ENCODE results near the gene HLCS. TPM values are rescaled to one million over a fixed set of nuclear protein-coding genes. Genes with fewer than 3 reads are reported as not detected.

The HLCS gene
- total RNA-seq, 1 donor from 2014 or later, result 25.0 TPM

GRCh38 chr21:36968414-36968813 lies 1.9 kb upstream of the HLCS start:
- no peak overlapping the region for H3K4me2 ChIP-seq
- H3K9me3 ChIP-seq (ENCODE audit: low read depth), result no peaks in the 10 kb centered on the region
- no peaks in the 10 kb centered on the region for H3K9me3 Mint-ChIP-seq
- peaks cover 15% of the 10 kb centered on the region for H3K4me1 Mint-ChIP-seq
- no peak overlapping the region for H3K4me3 ChIP-seq
- DNase-seq (ENCODE audit: low spot score), result no peak
- no peak overlapping the region for H3K4me3 Mint-ChIP-seq
- H4K20me1 ChIP-seq (ENCODE audit: low read depth), result no peaks in the 10 kb centered on the region
- peaks cover 28% of the 10 kb centered on the region for H3F3A ChIP-seq (ENCODE audit: low read depth)
- peaks cover 4% of the 10 kb centered on the region for H3K27me3 Mint-ChIP-seq (ENCODE audit: insufficient read depth, low read depth)
- H3K4me1 ChIP-seq, result no peaks in the 10 kb centered on the region
- H3K36me3 ChIP-seq, result no peaks in the 10 kb centered on the region
- no peaks in the 10 kb centered on the region for H3K27me3 ChIP-seq
- no peak overlapping the region for H3K27ac ChIP-seq
- TF ChIP-seq CTCF (IDR thresholded peaks at IDR 0.05) (no peak), EZH2phosphoT487 (IDR thresholded peaks at IDR 0.05) (no peak), EZH2 (IDR thresholded peaks at IDR 0.05) (no peak)
- no peak overlapping the region for H3K9ac ChIP-seq
- peaks cover 14% of the 10 kb centered on the region for H3K36me3 Mint-ChIP-seq
- H3K27ac Mint-ChIP-seq, result no peak overlapping the region
- H2AFZ ChIP-seq (replicated peaks), result no peak overlapping the region
- H3K79me2 ChIP-seq (ENCODE audit: low read depth), result no peaks in the 10 kb centered on the region

DNA sequence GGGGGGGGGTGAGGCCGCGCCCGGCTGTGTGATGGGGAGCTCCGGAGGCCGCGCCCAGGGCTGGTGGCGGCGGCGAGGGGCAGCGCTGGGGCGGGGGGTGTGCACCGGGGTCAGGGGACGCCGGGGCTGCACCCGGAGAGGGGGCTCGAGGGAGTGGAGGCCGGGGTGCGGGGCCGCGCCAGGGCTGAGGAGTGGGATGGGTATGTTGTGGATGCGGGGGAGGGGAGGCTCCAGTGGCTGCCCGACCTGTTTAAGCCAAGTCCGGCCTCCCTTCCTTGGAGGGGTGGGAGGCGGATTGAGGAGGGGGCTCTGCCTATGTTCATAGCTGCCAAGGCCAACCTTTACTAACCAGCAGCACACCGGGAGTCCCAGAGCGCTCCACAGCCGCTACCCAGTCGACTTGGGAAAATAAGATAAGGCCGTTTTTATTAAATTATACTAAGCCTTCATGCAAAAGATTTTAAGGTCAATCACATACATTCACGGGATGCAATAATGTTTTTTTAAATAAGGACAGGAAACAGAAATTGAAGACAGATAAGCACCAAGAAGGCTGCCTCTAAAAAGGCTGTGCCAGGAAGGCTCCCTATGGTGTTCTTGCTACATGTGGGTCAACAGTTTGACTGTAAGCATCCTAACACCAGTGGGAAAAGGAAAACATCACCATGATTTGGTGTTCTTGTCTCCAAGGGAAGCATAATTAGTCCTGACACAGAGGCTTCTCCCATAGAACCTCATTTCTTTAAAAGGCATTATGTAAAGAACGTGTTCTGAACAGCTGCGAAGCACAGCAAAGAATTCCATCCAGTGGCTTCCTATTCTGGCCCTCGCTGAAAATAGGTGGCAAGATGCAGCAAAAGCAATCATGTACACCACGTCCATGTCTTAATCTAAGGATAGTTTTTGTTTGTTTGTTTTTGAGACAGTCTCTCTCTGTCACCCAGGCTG lies 626 bp upstream of the HLCS start:
- peak overlapping the region; percentile 2 for H2AFZ ChIP-seq (replicated peaks)
- Mint-ChIP-seq H3K36me3 (peaks cover 13% of the 10 kb centered on the region), H3K9me3 (no peaks in the 10 kb centered on the region), H3K4me1 (peaks cover 15% of the 10 kb centered on the region), H3K27ac (no peak overlapping the region), H3K27me3 (ENCODE audit: insufficient read depth, low read depth) (peaks cover 3% of the 10 kb centered on the region), H3K4me3 (peak overlapping the region; percentile 88)
- DNase-seq (ENCODE audit: low spot score), result no peak
- H3K4me3 ChIP-seq, result peak overlapping the region; percentile 94
- no peak overlapping the region for H3K27ac ChIP-seq
- no peak for TF ChIP-seq EZH2 (IDR thresholded peaks at IDR 0.05)
- no peak for TF ChIP-seq EZH2phosphoT487 (IDR thresholded peaks at IDR 0.05)
- TF ChIP-seq CTCF (IDR thresholded peaks at IDR 0.05), result no peak
- H3K4me1 ChIP-seq, result no peaks in the 10 kb centered on the region
- H3K9ac ChIP-seq, result no peak overlapping the region
- H4K20me1 ChIP-seq (ENCODE audit: low read depth), result no peaks in the 10 kb centered on the region
- no peaks in the 10 kb centered on the region for H3K36me3 ChIP-seq
- H3K27me3 ChIP-seq, result no peaks in the 10 kb centered on the region
- no peaks in the 10 kb centered on the region for H3K79me2 ChIP-seq (ENCODE audit: low read depth)
- H3F3A ChIP-seq (ENCODE audit: low read depth), result peaks cover 28% of the 10 kb centered on the region
- peak overlapping the region; percentile 67 for H3K4me2 ChIP-seq
- H3K9me3 ChIP-seq (ENCODE audit: low read depth), result no peaks in the 10 kb centered on the region

DNA sequence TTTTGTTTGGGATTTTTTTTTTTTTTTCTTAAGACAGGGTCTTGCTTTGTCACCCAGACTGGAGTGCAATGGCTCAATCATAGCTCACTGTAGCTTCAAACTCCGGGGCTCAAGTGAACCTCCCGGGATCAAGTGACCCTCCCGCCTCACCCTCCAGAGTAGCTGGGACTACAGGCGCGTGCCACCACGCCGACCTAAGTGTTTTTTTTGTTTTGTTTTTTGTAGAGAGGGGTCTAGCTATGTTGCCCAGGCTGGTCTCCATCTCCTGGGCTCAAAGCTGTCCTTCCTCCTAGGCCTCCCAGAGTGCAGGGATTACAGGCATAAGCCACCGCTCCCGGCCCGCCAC lies 776 bp downstream of the HLCS start:
- H3K9me3 Mint-ChIP-seq, result no peaks in the 10 kb centered on the region
- no peaks in the 10 kb centered on the region for H3K79me2 ChIP-seq (ENCODE audit: low read depth)
- no peak overlapping the region for H3K27ac ChIP-seq
- H3K9me3 ChIP-seq (ENCODE audit: low read depth), result no peaks in the 10 kb centered on the region
- H3K27me3 ChIP-seq, result no peaks in the 10 kb centered on the region
- H3K4me1 Mint-ChIP-seq, result peaks cover 15% of the 10 kb centered on the region
- peaks cover 28% of the 10 kb centered on the region for H3F3A ChIP-seq (ENCODE audit: low read depth)
- no peak overlapping the region for H3K27ac Mint-ChIP-seq
- peaks cover 10% of the 10 kb centered on the region for H3K36me3 Mint-ChIP-seq
- H3K4me2 ChIP-seq, result peak overlapping the region; percentile 90
- DNase-seq (ENCODE audit: low spot score), result no peak
- H3K4me3 Mint-ChIP-seq, result peak overlapping the region; percentile 87
- no peaks in the 10 kb centered on the region for H4K20me1 ChIP-seq (ENCODE audit: low read depth)
- peaks cover 3% of the 10 kb centered on the region for H3K27me3 Mint-ChIP-seq (ENCODE audit: insufficient read depth, low read depth)
- no peak for TF ChIP-seq EZH2phosphoT487 (IDR thresholded peaks at IDR 0.05)
- TF ChIP-seq EZH2 (IDR thresholded peaks at IDR 0.05), result no peak
- TF ChIP-seq CTCF (IDR thresholded peaks at IDR 0.05), result no peak
- peak overlapping the region; percentile 94 for H3K4me3 ChIP-seq
- peak overlapping the region; percentile 98 for H2AFZ ChIP-seq (replicated peaks)
- no peaks in the 10 kb centered on the region for H3K36me3 ChIP-seq
- no peak overlapping the region for H3K9ac ChIP-seq
- no peaks in the 10 kb centered on the region for H3K4me1 ChIP-seq
